ENCODE results near the gene CCM2L. TPM values are rescaled to one million over a fixed set of nuclear protein-coding genes. Genes with fewer than 3 reads are reported as not detected.

The CCM2L gene
- total RNA-seq, 2 experiments from 2014 or later: not detected

- ChIA-PET CTCF (interaction anchor here (2.2 to 3.2 kb wide), 3 partner anchors 55 to 190 kb away, joined by 8 to 12 read pairs (median 12); no protein-coding TSS in a partner anchor), POLR2A (no interaction called here)
- no peak for TF ChIP-seq CTCF (IDR thresholded peaks at IDR 0.05)
- ATAC-seq (no peak), DNase-seq (no peak)
- Mint-ChIP-seq H3K4me3 (no peak overlapping the region), H3K9me3 (no peaks in the 10 kb centered on the region), H3K27me3 (peaks cover 31% of the 10 kb centered on the region), H3K4me1 (ENCODE audit: low read depth) (no peaks in the 10 kb centered on the region), H3K36me3 (ENCODE audit: low read depth) (no peaks in the 10 kb centered on the region), H3K27ac (no peak overlapping the region)
- intact Hi-C loops (cut with micrococcal nuclease): no loop called here
These were observed 26.0 kb downstream of the CCM2L start for GRCh38 chr20:32036252-32036651.

GRCh38 chr20:32036716-32037485 lies 26.7 kb downstream of the CCM2L start:
- H3K4me1 Mint-ChIP-seq (ENCODE audit: low read depth): no peaks in the 10 kb centered on the region
- CTCF ChIA-PET: interaction anchor here (2.2 to 3.2 kb wide), 3 partner anchors 55 to 190 kb away, joined by 8 to 12 read pairs (median 12); no protein-coding TSS in a partner anchor
- no peaks in the 10 kb centered on the region for H3K9me3 Mint-ChIP-seq
- no peak for ATAC-seq
- peaks cover 30% of the 10 kb centered on the region for H3K27me3 Mint-ChIP-seq
- no peak overlapping the region for H3K27ac Mint-ChIP-seq
- POLR2A ChIA-PET: no interaction called here
- no peak for DNase-seq
- intact Hi-C loops (cut with micrococcal nuclease): no loop called here
- H3K4me3 Mint-ChIP-seq: no peak overlapping the region
- no peak for TF ChIP-seq CTCF (IDR thresholded peaks at IDR 0.05)
- no peaks in the 10 kb centered on the region for H3K36me3 Mint-ChIP-seq (ENCODE audit: low read depth)

- no peak for TF ChIP-seq CTCF (IDR thresholded peaks at IDR 0.05)
- Mint-ChIP-seq H3K4me3 (no peak overlapping the region), H3K4me1 (ENCODE audit: low read depth) (no peaks in the 10 kb centered on the region), H3K27me3 (peaks cover 32% of the 10 kb centered on the region), H3K9me3 (no peaks in the 10 kb centered on the region), H3K27ac (no peak overlapping the region), H3K36me3 (ENCODE audit: low read depth) (no peaks in the 10 kb centered on the region)
- CTCF ChIA-PET: no interaction called here
- intact Hi-C loops (cut with micrococcal nuclease): no loop called here
- ATAC-seq: no peak
- no peak for DNase-seq
- POLR2A ChIA-PET: no interaction called here
These were observed 27.7 kb downstream of the CCM2L start for GRCh38 chr20:32037929-32038328.

- POLR2A ChIA-PET: no interaction called here
- ATAC-seq (no peak), DNase-seq (no peak)
- no peak overlapping the region for H3K4me3 Mint-ChIP-seq
- H3K36me3 Mint-ChIP-seq (ENCODE audit: low read depth): no peaks in the 10 kb centered on the region
- no peak for TF ChIP-seq CTCF (IDR thresholded peaks at IDR 0.05)
- H3K27ac Mint-ChIP-seq: no peak overlapping the region
- CTCF ChIA-PET: interaction anchor here (4.2 kb wide), 1 partner anchor 9 kb away, joined by 40 read pairs; no protein-coding TSS in a partner anchor
- no peaks in the 10 kb centered on the region for H3K9me3 Mint-ChIP-seq
- H3K27me3 Mint-ChIP-seq: peaks cover 36% of the 10 kb centered on the region
- intact Hi-C loops (cut with micrococcal nuclease): no loop called here
- no peaks in the 10 kb centered on the region for H3K4me1 Mint-ChIP-seq (ENCODE audit: low read depth)
These were observed 30.1 kb downstream of the CCM2L start for GRCh38 chr20:32040142-32040953.

- no peaks in the 10 kb centered on the region for H3K36me3 Mint-ChIP-seq (ENCODE audit: low read depth)
- intact Hi-C loops (cut with micrococcal nuclease): no loop called here
- H3K27me3 Mint-ChIP-seq: peaks cover 42% of the 10 kb centered on the region
- no peak overlapping the region for H3K4me3 Mint-ChIP-seq
- ChIA-PET CTCF (no interaction called here), POLR2A (no interaction called here)
- no peak for ATAC-seq
- no peak for DNase-seq
- no peak for TF ChIP-seq CTCF (IDR thresholded peaks at IDR 0.05)
- no peaks in the 10 kb centered on the region for H3K9me3 Mint-ChIP-seq
- H3K27ac Mint-ChIP-seq: no peak overlapping the region
- peaks cover 2% of the 10 kb centered on the region for H3K4me1 Mint-ChIP-seq (ENCODE audit: low read depth)
These were observed 35.8 kb downstream of the CCM2L start for GRCh38 chr20:32045999-32046398.
